CD4-positive, alpha-beta T cell treated with Interleukin-6 for 4 hours (primary cell): ENCODE data around the gene HMG20A.

Source experiments
- DNase-seq: peaks from one replicate; pipeline ENCODE4 v3.0.0-alpha.2; 2020; ENCODE audit warnings: mixed read lengths

HMG20A gene

GRCh38 chr15:77526595-77527163 lies 106.0 kb downstream of the HMG20A start:
- no peak for DNase-seq

- no peak for DNase-seq
Observed at GRCh38 chr15:77527164-77527778, 106.6 kb downstream of the HMG20A start.

GRCh38 chr15:77527831-77528231 lies 107.1 kb downstream of the HMG20A start:
- DNase-seq: no peak

GRCh38 chr15:77528290-77528967 lies 107.7 kb downstream of the HMG20A start:
- no peak for DNase-seq

GRCh38 chr15:77528968-77529319 lies 108.3 kb downstream of the HMG20A start:
- no peak for DNase-seq

- no peak for DNase-seq
Observed at GRCh38 chr15:77529394-77530159, 108.9 kb downstream of the HMG20A start.

GRCh38 chr15:77530576-77530975 lies 109.9 kb downstream of the HMG20A start:
- no peak for DNase-seq

- DNase-seq: no peak
Observed at GRCh38 chr15:77531191-77532000, 110.7 kb downstream of the HMG20A start.

- no peak for DNase-seq
Observed at GRCh38 chr15:77532067-77532710, 111.5 kb downstream of the HMG20A start.

- no peak for DNase-seq
Observed at GRCh38 chr15:77532846-77533245, 112.2 kb downstream of the HMG20A start.

GRCh38 chr15:77533578-77534430 lies 113.1 kb downstream of the HMG20A start:
- no peak for DNase-seq
